ENCODE data around the gene EXTL1. TPM values are rescaled to one million over a fixed set of nuclear protein-coding genes. Genes with fewer than 3 reads are reported as not detected.

The EXTL1 gene
- polyA plus RNA-seq, 1 donor (not counting 4 experiments of a cell fraction or from before 2014, with no cell fraction given): 0.13 TPM

- H3K27me3 ChIP-seq (ENCODE audit: control insufficient read depth, extremely low read depth, insufficient read depth, low read length): no peaks in the 10 kb centered on the region
- no peaks in the 10 kb centered on the region for H4K20me1 ChIP-seq (ENCODE audit: control insufficient read depth, extremely low read depth, insufficient read depth, low read length)
- H3K9ac ChIP-seq (ENCODE audit: control insufficient read depth, extremely low read depth, insufficient read depth, low read length): peak overlapping the region; percentile 79
- H3K79me2 ChIP-seq (ENCODE audit: control insufficient read depth, insufficient read depth, low read length): no peaks in the 10 kb centered on the region
- no peaks in the 10 kb centered on the region for H3K9me1 ChIP-seq (ENCODE audit: control insufficient read depth, extremely low read depth, insufficient read depth, low read length)
- TF ChIP-seq EZH2 (IDR thresholded peaks at IDR 0.05; ENCODE audit: low read length): no peak
- TF ChIP-seq, protein P1, sequence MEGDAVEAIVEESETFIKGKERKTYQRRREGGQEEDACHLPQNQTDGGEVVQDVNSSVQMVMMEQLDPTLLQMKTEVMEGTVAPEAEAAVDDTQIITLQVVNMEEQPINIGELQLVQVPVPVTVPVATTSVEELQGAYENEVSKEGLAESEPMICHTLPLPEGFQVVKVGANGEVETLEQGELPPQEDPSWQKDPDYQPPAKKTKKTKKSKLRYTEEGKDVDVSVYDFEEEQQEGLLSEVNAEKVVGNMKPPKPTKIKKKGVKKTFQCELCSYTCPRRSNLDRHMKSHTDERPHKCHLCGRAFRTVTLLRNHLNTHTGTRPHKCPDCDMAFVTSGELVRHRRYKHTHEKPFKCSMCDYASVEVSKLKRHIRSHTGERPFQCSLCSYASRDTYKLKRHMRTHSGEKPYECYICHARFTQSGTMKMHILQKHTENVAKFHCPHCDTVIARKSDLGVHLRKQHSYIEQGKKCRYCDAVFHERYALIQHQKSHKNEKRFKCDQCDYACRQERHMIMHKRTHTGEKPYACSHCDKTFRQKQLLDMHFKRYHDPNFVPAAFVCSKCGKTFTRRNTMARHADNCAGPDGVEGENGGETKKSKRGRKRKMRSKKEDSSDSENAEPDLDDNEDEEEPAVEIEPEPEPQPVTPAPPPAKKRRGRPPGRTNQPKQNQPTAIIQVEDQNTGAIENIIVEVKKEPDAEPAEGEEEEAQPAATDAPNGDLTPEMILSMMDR (optimal IDR thresholded peaks at IDR 0.05 in 1 of 3, IDR thresholded peaks at IDR 0.05 in 1 of 3, conservative IDR thresholded peaks at IDR 0.05 in 1 of 3; ENCODE audit: extremely low read depth in 1 of 3, insufficient read depth in 2 of 3, low read length in 3 of 3): peak in 1 of 3 experiments; percentile 27
- DNase-seq (ENCODE audit: low read depth, low spot score) (peak; percentile 60), FAIRE-seq (peak; percentile 87)
- peak overlapping the region; percentile 97 for H2AFZ ChIP-seq (ENCODE audit: control insufficient read depth, low read length)
- dilution Hi-C loops (cut with MboI; ENCODE audit: extremely low pct_ligation_motif_present, low sequenced_read_pairs): no loop called here
- H3K4me1 ChIP-seq (ENCODE audit: control insufficient read depth, extremely low read depth, insufficient read depth, low read length): peaks cover 10% of the 10 kb centered on the region
- H3K9me3 ChIP-seq (ENCODE audit: control insufficient read depth, low read depth, low read length): no peaks in the 10 kb centered on the region
- H3K36me3 ChIP-seq (ENCODE audit: control insufficient read depth in 2 of 2, extremely low read depth in 1 of 2, insufficient read depth in 2 of 2, low read length in 2 of 2): no peaks in the 10 kb centered on the region
- peak overlapping the region; percentile 33 for H3K27ac ChIP-seq (ENCODE audit: control insufficient read depth, insufficient read depth, low read length)
- H3K4me2 ChIP-seq (ENCODE audit: control insufficient read depth, extremely low read depth, insufficient read depth, low read depth, low read length): peak overlapping the region; percentile 96
- peak overlapping the region; percentile 58 to 92 (median 89) for H3K4me3 ChIP-seq (ENCODE audit: control insufficient read depth in 2 of 3, extremely low read depth in 1 of 3, insufficient read depth in 2 of 3, low read depth in 1 of 3, low read length in 3 of 3)
These were observed 13.8 kb downstream of the EXTL1 start for GRCh38 chr1:26035203-26035958.

GRCh38 chr1:26035959-26036755, 14.6 kb downstream of the EXTL1 start:
- dilution Hi-C loops (cut with MboI; ENCODE audit: extremely low pct_ligation_motif_present, low sequenced_read_pairs): no loop called here
- Histone ChIP-seq H3K36me3 (ENCODE audit: control insufficient read depth in 2 of 2, extremely low read depth in 1 of 2, insufficient read depth in 2 of 2, low read length in 2 of 2) (no peaks in the 10 kb centered on the region), H3K4me2 (ENCODE audit: control insufficient read depth, extremely low read depth, insufficient read depth, low read depth, low read length) (peak overlapping the region; percentile 96), H3K27me3 (ENCODE audit: control insufficient read depth, extremely low read depth, insufficient read depth, low read length) (no peaks in the 10 kb centered on the region), H3K9ac (ENCODE audit: control insufficient read depth, extremely low read depth, insufficient read depth, low read length) (peak overlapping the region; percentile 79), H3K79me2 (ENCODE audit: control insufficient read depth, insufficient read depth, low read length) (no peaks in the 10 kb centered on the region), H3K9me3 (ENCODE audit: control insufficient read depth, low read depth, low read length) (no peaks in the 10 kb centered on the region), H2AFZ (ENCODE audit: control insufficient read depth, low read length) (peak overlapping the region; percentile 97), H3K9me1 (ENCODE audit: control insufficient read depth, extremely low read depth, insufficient read depth, low read length) (no peaks in the 10 kb centered on the region), H3K4me1 (ENCODE audit: control insufficient read depth, extremely low read depth, insufficient read depth, low read length) (peaks cover 10% of the 10 kb centered on the region), H3K27ac (ENCODE audit: control insufficient read depth, insufficient read depth, low read length) (peak overlapping the region; percentile 33), H3K4me3 (ENCODE audit: control insufficient read depth in 2 of 3, extremely low read depth in 1 of 3, insufficient read depth in 2 of 3, low read depth in 1 of 3, low read length in 3 of 3) (peak overlapping the region; percentile 58 to 92 (median 89)), H4K20me1 (ENCODE audit: control insufficient read depth, extremely low read depth, insufficient read depth, low read length) (no peaks in the 10 kb centered on the region)
- TF ChIP-seq, protein P1 (optimal IDR thresholded peaks at IDR 0.05 in 1 of 3, IDR thresholded peaks at IDR 0.05 in 1 of 3, conservative IDR thresholded peaks at IDR 0.05 in 1 of 3; ENCODE audit: extremely low read depth in 1 of 3, insufficient read depth in 2 of 3, low read length in 3 of 3): peak; percentile 94 to 99 (median 99)
- no peak for TF ChIP-seq EZH2 (IDR thresholded peaks at IDR 0.05; ENCODE audit: low read length)
- FAIRE-seq (no peak), DNase-seq (ENCODE audit: low read depth, low spot score) (peak; percentile 7)
